ENCODE results near the gene GNA15. TPM values are rescaled to one million over a fixed set of nuclear protein-coding genes. Genes with fewer than 3 reads are reported as not detected.

Gene GNA15
- total and polyA plus RNA-seq, 2 of the 8 experiments (the other 6 are each of a cell fraction or from before 2014, with no cell fraction given), result 0.26 to 0.45 TPM

DNA sequence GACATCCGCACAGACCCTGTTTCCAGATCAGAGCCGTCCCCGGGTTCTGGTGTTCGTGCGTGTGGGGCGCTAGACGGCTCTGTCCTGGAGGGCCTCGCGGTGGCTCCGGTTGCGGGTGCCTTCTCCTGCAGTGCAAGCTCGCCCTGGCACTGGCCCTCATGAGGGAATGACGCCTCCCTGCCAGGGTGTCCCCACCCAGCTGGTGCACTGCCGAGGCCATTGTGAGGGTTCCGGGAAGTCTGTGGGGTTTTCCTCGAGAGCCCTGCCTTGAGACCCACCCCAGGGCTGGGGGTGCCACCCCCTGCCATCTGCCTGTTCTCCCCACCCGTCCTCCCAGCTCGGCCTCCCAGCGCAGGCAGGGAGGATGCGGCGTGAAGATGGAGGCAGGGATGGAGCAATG lies 19.2 kb upstream of the GNA15 start:
- Histone ChIP-seq H3K9ac (replicated peaks in 1 of 4; ENCODE audit: extremely low read depth in 1 of 4, low read depth in 3 of 4, low read length in 3 of 4) (no peak overlapping the region), H2AK5ac (ENCODE audit: low read depth, low read length) (no peak overlapping the region)

More for the DNA sequence above, 19.2 kb upstream of the GNA15 start:
- Histone ChIP-seq H2AFZ (ENCODE audit: low read length) (no peak overlapping the region), H3K14ac (ENCODE audit: insufficient read length) (no peak overlapping the region), H3K27me3 (replicated peaks in 1 of 4; ENCODE audit: control insufficient read depth in 3 of 4, extremely low read depth in 1 of 4, insufficient read depth in 3 of 4, low read length in 3 of 4) (no peaks in the 10 kb centered on the region), H4K91ac (replicated peaks; ENCODE audit: insufficient read length, low read length) (peak overlapping the region; percentile 25), H3K4me1 (replicated peaks in 1 of 4; ENCODE audit: control insufficient read depth in 3 of 4, insufficient read depth in 4 of 4, low read length in 3 of 4) (peaks cover 0 to 14% (median 6%) of the 10 kb centered on the region in 4 experiments; a peak in 3 of 7 replicates), H2BK5ac (ENCODE audit: low read depth, low read length) (peak overlapping the region; percentile 86), H3K9me3 (ENCODE audit: insufficient read depth in 2 of 2, low read depth in 1 of 2, low read length in 1 of 2) (no peaks in the 10 kb centered on the region), H3K4ac (replicated peaks; ENCODE audit: insufficient read length, low read depth, low read length) (no peak overlapping the region), H4K8ac (ENCODE audit: extremely low read depth, insufficient read depth, low read length) (peak overlapping the region; percentile 81; the same call in 1 of the 2 replicates), H3K18ac (ENCODE audit: extremely low read depth, low read length) (no peak overlapping the region; the same call in 1 of the 2 replicates), H3K79me1 (ENCODE audit: low read depth, low read length) (peaks cover 3% of the 10 kb centered on the region; the same call in 1 of the 2 replicates), H3K4me3 (ENCODE audit: extremely low read depth in 1 of 4, insufficient read depth in 2 of 4, low read depth in 3 of 4, low read length in 4 of 4) (no peak overlapping the region), H3K4me2 (ENCODE audit: insufficient read depth in 1 of 2, low read depth in 2 of 2, low read length in 2 of 2) (0 out of 4 replicates have a peak overlapping the region, but pooled peaks of 1 of the 2 experiments have one; percentile 9), H2BK15ac (ENCODE audit: low read length) (no peak overlapping the region), H3K79me2 (ENCODE audit: control insufficient read depth in 1 of 2, insufficient read depth in 2 of 2, low read length in 2 of 2) (no peaks in the 10 kb centered on the region; a peak in 1 of 4 replicates), H2BK120ac (replicated peaks; ENCODE audit: low read depth, low read length) (no peak overlapping the region), H3K36me3 (ENCODE audit: control insufficient read depth in 2 of 4, insufficient read depth in 4 of 4, low read length in 3 of 4) (no peaks in the 10 kb centered on the region), H3K23me2 (ENCODE audit: low read depth, low read length) (no peaks in the 10 kb centered on the region), H4K20me1 (replicated peaks in 1 of 2; ENCODE audit: control insufficient read depth in 1 of 2, insufficient read depth in 2 of 2, low read length in 2 of 2) (peaks cover 1 to 3% of the 10 kb centered on the region in 2 experiments), H3K56ac (replicated peaks; ENCODE audit: insufficient read length, low read depth, low read length) (no peak overlapping the region), H3K27ac (ENCODE audit: low read depth, low read length) (no peak overlapping the region), H3K23ac (ENCODE audit: insufficient read length) (no peak overlapping the region), H2BK20ac (ENCODE audit: low read length) (no peak overlapping the region), H2BK12ac (ENCODE audit: low read depth, low read length) (no peak overlapping the region), H4K5ac (ENCODE audit: insufficient read length, low read depth, low read length) (no peak overlapping the region)
- no peak for FAIRE-seq
- ChIA-PET CTCF (ENCODE audit: partially characterized antibody) (interaction anchor here (0.6 to 6.4 kb wide), 10 partner anchors 9 to 155 kb away, joined by 3 to 41 read pairs (median 12); no protein-coding TSS in a partner anchor), POLR2A (ENCODE audit: partially characterized antibody) (interaction anchor here (1.0 kb wide), 1 partner anchor 10 kb away, joined by 4 read pairs; no protein-coding TSS in a partner anchor)
- 91% methylated on average over 20 of the region's 21 CpGs; no CpG with 5 or more reads in 1 of the 2 experiments for WGBS, 2 experiments (ENCODE audit: extremely low coverage in 1 of 2, insufficient coverage in 1 of 2, insufficient read length in 1 of 2, insufficient replicate concordance in 2 of 2, low coverage in 1 of 2, low lambda C conversion rate in 2 of 2, missing lambda C conversion rate in 1 of 2)
- peak; percentile 6 for TF ChIP-seq CTBP2 (IDR thresholded peaks at IDR 0.05; ENCODE audit: borderline replicate concordance, insufficient read depth, insufficient read length, low read length)
- TF ChIP-seq TAF7 (optimal IDR thresholded peaks at IDR 0.05; ENCODE audit: borderline replicate concordance, low read depth, low read length), result no peak
- DNase-seq (ENCODE audit: low read depth in 1 of 2, low spot score in 2 of 2), result no peak
